IMR-90 (cell line): ENCODE results near the gene FDXR. TPM values are rescaled to one million over a fixed set of nuclear protein-coding genes. Genes with fewer than 3 reads are reported as not detected.

Experiments used
- ATAC-seq: fragments of 200-7000 bp; cut with Tn5 transposase; 2 replicates; pipeline ENCODE4 v1.9.1; 2020; ENCODE audit warnings: low read depth, mild to moderate bottlenecking, moderate library complexity
- BruUV-seq: library from RNA; stranded (reverse); fragments of 400-500 nt; replicated peaks from 2 replicates; lab custom pipeline; 2021; lab: Mats Ljungman, UMichigan
- CTCF ChIA-PET: fragments of 300-600 bp; formaldehyde crosslinking; extraction: SDS; loops from one replicate; lab custom pipeline; 2021; ENCODE audit warnings: antibody characterized with exemption; lab: Yijun Ruan, JAX
- POLR2A ChIA-PET: fragments of 300-600 bp; sonication (Branson Sonifier 250); formaldehyde crosslinking; loops from one replicate; lab custom pipeline; 2022; ENCODE audit warnings: antibody characterized with exemption; ENCODE audit not compliant: unreplicated experiment; lab: Charles Lee
- DNase-seq: peaks from one replicate; pipeline ENCODE4 v3.0.0; 2013
- H2AFZ ChIP-seq: replicated peaks from 2 replicates; pipeline ENCODE3; 2013; ENCODE audit warnings: low read length, mild to moderate bottlenecking; ENCODE audit not compliant: poor library complexity
- H2AK5ac ChIP-seq: 2 replicates; pipeline ENCODE4 v1.6.1; 2013; ENCODE audit warnings: low read depth, low read length, inconsistent platforms
- H2AK9ac ChIP-seq: replicated peaks from 2 replicates; pipeline ENCODE3; 2013; ENCODE audit warnings: mild to moderate bottlenecking, low read depth, low read length, moderate library complexity; ENCODE audit not compliant: poor library complexity
- H2BK120ac ChIP-seq: 2 replicates; pipeline ENCODE4 v1.6.1; 2013; ENCODE audit warnings: low read depth, low read length, inconsistent platforms
- H2BK15ac ChIP-seq: 3 replicates; pipeline ENCODE4 v1.6.1; 2013; ENCODE audit warnings: low read depth, low read length, inconsistent platforms
- H2BK20ac ChIP-seq: 2 replicates; pipeline ENCODE4 v1.6.1; 2013; ENCODE audit warnings: low read depth, mild to moderate bottlenecking, inconsistent platforms, low read length, moderate library complexity
- H2BK5ac ChIP-seq: 2 replicates; pipeline ENCODE4 v1.6.1; 2013; ENCODE audit warnings: mild to moderate bottlenecking, low read depth, low read length, inconsistent platforms; ENCODE audit not compliant: poor library complexity, severe bottlenecking
- H3K14ac ChIP-seq: replicated peaks from 2 replicates; pipeline ENCODE4 v1.6.1; 2013; ENCODE audit warnings: low read depth, low read length, inconsistent platforms
- H3K18ac ChIP-seq: 2 replicates; pipeline ENCODE4 v1.6.1; 2013; ENCODE audit warnings: low read depth, low read length, control low read depth
- H3K23ac ChIP-seq: 2 replicates; pipeline ENCODE4 v1.6.1; 2013; ENCODE audit warnings: low read depth, low read length, inconsistent platforms
- H3K27ac ChIP-seq: 2 replicates; pipeline ENCODE4 v1.5.1; 2013; ENCODE audit warnings: mild to moderate bottlenecking, control low read depth, low read length; ENCODE audit not compliant: insufficient read depth
- H3K27me3 ChIP-seq: 2 replicates; pipeline ENCODE4 v1.6.1; 2013; ENCODE audit warnings: low read length; ENCODE audit not compliant: control insufficient read depth, insufficient read depth
- H3K36me3 ChIP-seq: 2 replicates; pipeline ENCODE4 v1.6.1; 2013; ENCODE audit warnings: low read length, mixed read lengths; ENCODE audit not compliant: control insufficient read depth, insufficient read depth
- H3K4ac ChIP-seq: 2 replicates; pipeline ENCODE4 v1.6.1; 2013; ENCODE audit warnings: low read depth, low read length, inconsistent platforms
- H3K4me1 ChIP-seq: 2 replicates; pipeline ENCODE4 v1.6.1; 2013; ENCODE audit warnings: low read length, mixed read lengths; ENCODE audit not compliant: control insufficient read depth, insufficient read depth
- H3K4me2 ChIP-seq: 2 replicates; pipeline ENCODE4 v1.6.1; 2013; ENCODE audit warnings: low read depth, mild to moderate bottlenecking, control low read depth, low read length, moderate library complexity
- H3K4me3 ChIP-seq: 2 replicates; pipeline ENCODE4 v1.5.1; 2013; ENCODE audit warnings: low read depth, mild to moderate bottlenecking, control low read depth, low read length, moderate library complexity; ENCODE audit not compliant: insufficient read depth
- H3K56ac ChIP-seq: 2 replicates; pipeline ENCODE4 v1.6.1; 2013; ENCODE audit warnings: low read length, inconsistent platforms; ENCODE audit not compliant: insufficient read depth; ENCODE audit errors: extremely low read depth
- H3K79me1 ChIP-seq, 2 experiments: 2 replicates each; pipeline ENCODE4 v1.6.1; 2013; ENCODE audit warnings: low read length in 2 of 2, inconsistent platforms in 1 of 2, low read depth in 1 of 2
- H3K9ac ChIP-seq: 2 replicates; pipeline ENCODE4 v1.6.1; 2013; ENCODE audit warnings: low read depth, low read length, control low read depth
- H3K9me1 ChIP-seq: 2 replicates; pipeline ENCODE4 v1.6.1; 2013; ENCODE audit warnings: low read length, inconsistent platforms; ENCODE audit not compliant: insufficient read depth
- H3K9me3 ChIP-seq: 2 replicates; pipeline ENCODE4 v1.6.1; 2013; ENCODE audit warnings: low read length; ENCODE audit not compliant: control insufficient read depth, insufficient read depth
- H4K20me1 ChIP-seq: 2 replicates; pipeline ENCODE4 v1.6.1; 2013; ENCODE audit warnings: low read length, inconsistent platforms; ENCODE audit not compliant: insufficient read depth
- H4K5ac ChIP-seq: 2 replicates; pipeline ENCODE4 v1.6.1; 2013; ENCODE audit warnings: mild to moderate bottlenecking, low read depth, low read length, control low read depth
- H4K8ac ChIP-seq, 2 experiments: 2 replicates each; pipeline ENCODE4 v1.6.1; 2013; ENCODE audit warnings: low read depth in 2 of 2, low read length in 2 of 2, control low read depth in 1 of 2, inconsistent platforms in 1 of 2
- H4K91ac ChIP-seq: 2 replicates; pipeline ENCODE4 v1.6.1; 2013; ENCODE audit warnings: low read depth, low read length, inconsistent platforms; ENCODE audit not compliant: insufficient read depth
- CEBPB ChIP-seq: IDR thresholded peaks from 2 replicates; pipeline ENCODE4 v1.6.1; 2012; ENCODE audit warnings: low read depth, low read length, improper control_type of control experiment
- FOS ChIP-seq: fragments of 150-350 bp; IDR thresholded peaks from 2 replicates; pipeline ENCODE4 v1.6.1; 2016; ENCODE audit warnings: low read depth, low read length
- MAFK ChIP-seq: IDR thresholded peaks from 2 replicates; pipeline ENCODE4 v1.6.1; 2012; ENCODE audit warnings: low read depth, low read length, improper control_type of control experiment
- MXI1 ChIP-seq: IDR thresholded peaks from 2 replicates; pipeline ENCODE4 v1.6.1; 2012; ENCODE audit warnings: low read depth, mild to moderate bottlenecking, low read length, moderate library complexity, borderline replicate concordance
- NFE2L2 ChIP-seq: fragments of 150-350 bp; IDR thresholded peaks from 2 replicates; pipeline ENCODE4 v1.6.1; 2016; ENCODE audit warnings: low read depth, mild to moderate bottlenecking, low read length
- POLR2A ChIP-seq: IDR thresholded peaks from 2 replicates; pipeline ENCODE4 v1.6.1; 2012; ENCODE audit warnings: mild to moderate bottlenecking, low read depth, low read length
- RCOR1 ChIP-seq: IDR thresholded peaks from 2 replicates; pipeline ENCODE4 v1.6.1; 2012; ENCODE audit warnings: mild to moderate bottlenecking, low read length, improper control_type of control experiment; ENCODE audit not compliant: insufficient replicate concordance
- SMC3 ChIP-seq: fragments of 150-350 bp; IDR thresholded peaks from 2 replicates; pipeline ENCODE4 v1.6.1; 2016; ENCODE audit warnings: low read depth, mild to moderate bottlenecking, antibody characterized with exemption, low read length, moderate library complexity
- WGBS, 2 experiments: methylation state at CpG; one replicate each; pipeline versions ENCODE4 v1.1.5 to v1.1.7; 2013; ENCODE audit warnings: missing lambda C conversion rate in 2 of 2; ENCODE audit not compliant: insufficient read length in 1 of 2; ENCODE audit errors: extremely low coverage in 2 of 2; 5-methylcytosine and 5-hydroxymethylcytosine counted together
- dilution Hi-C: fragments of 300-500 bp; cut with HindIII; formaldehyde crosslinking; loops from one replicate; pipeline ENCODE4 v1.14.3; 2018; ENCODE audit warnings: low sequenced_read_pairs; ENCODE audit not compliant: unreplicated experiment
- in situ Hi-C: fragments of 300-500 bp; cut with MboI; formaldehyde crosslinking; loops from 3 replicates; pipeline ENCODE4 v1.14.3; 2019; ENCODE audit warnings: low sequenced_read_pairs, inconsistent platforms, mixed read lengths
- intact Hi-C: fragments of 100-400 bp; cut with micrococcal nuclease; formaldehyde crosslinking; loops from 2 replicates; pipeline ENCODE4 v1.10.0; 2022
- polyA plus RNA-seq, 3 experiments: library from polyadenylated mRNA; depleted of rRNA; stranded (reverse); fragments of >200 nt; gene quantifications; 2 replicates each; pipeline ENCODE4 v1.2.3, GENCODE V29; 2012; ENCODE audit warnings: low replicate concordance in 1 of 3
- total RNA-seq: library from RNA; depleted of rRNA; stranded (reverse); fragments of >200 nt; gene quantifications from 2 replicates; pipeline ENCODE4 v1.2.3, GENCODE V29; 2012
- TF ChIP-seq, protein P1 (sequence below): fragments of 150-350 bp; IDR thresholded peaks from 2 replicates; pipeline ENCODE4 v1.6.1; 2016; ENCODE audit warnings: low read depth, mild to moderate bottlenecking, low read length, moderate library complexity, borderline replicate concordance

FDXR gene
- total and polyA plus RNA-seq, 2 of the 4 experiments (the other 2 are of a cell fraction), result 12.4 to 18.6 TPM

DNA sequence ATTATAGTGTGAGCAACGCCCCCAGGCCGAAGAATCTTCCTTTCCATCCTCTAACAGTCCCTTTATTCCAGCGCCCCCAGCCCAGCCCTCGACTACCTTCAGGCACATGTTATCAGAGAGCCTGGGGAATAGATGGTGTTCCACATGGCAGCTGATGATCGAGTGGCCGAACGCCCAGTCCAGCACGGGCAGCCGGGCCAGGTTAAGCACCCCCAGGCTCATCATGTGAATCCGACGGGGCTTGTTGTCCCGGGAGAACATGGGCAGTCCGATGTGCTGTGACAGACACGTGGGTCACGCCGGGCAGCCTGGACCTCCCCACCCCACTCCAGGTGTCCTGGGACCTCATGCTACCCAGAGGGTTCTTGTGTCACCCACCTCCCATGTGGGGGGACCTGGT lies 6.5 kb upstream of the FDXR start:
- no peak overlapping the region for H2BK120ac ChIP-seq
- DNase-seq (no peak), ATAC-seq (no peak)
- H3K14ac ChIP-seq, result no peak overlapping the region
- H2AK9ac ChIP-seq, result no peak overlapping the region
- TF ChIP-seq RCOR1, result no peak
- TF ChIP-seq SMC3, result no peak
- no peak for TF ChIP-seq CEBPB
- no peak for TF ChIP-seq NFE2L2
- TF ChIP-seq, protein P1, sequence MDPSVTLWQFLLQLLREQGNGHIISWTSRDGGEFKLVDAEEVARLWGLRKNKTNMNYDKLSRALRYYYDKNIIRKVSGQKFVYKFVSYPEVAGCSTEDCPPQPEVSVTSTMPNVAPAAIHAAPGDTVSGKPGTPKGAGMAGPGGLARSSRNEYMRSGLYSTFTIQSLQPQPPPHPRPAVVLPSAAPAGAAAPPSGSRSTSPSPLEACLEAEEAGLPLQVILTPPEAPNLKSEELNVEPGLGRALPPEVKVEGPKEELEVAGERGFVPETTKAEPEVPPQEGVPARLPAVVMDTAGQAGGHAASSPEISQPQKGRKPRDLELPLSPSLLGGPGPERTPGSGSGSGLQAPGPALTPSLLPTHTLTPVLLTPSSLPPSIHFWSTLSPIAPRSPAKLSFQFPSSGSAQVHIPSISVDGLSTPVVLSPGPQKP, result no peak
- no peak for TF ChIP-seq MXI1
- no peak for TF ChIP-seq POLR2A
- no peak for TF ChIP-seq MAFK
- no peak for TF ChIP-seq FOS
- H2BK20ac ChIP-seq, result no peak overlapping the region
- H3K27ac ChIP-seq, result no peak overlapping the region
- ChIA-PET POLR2A (no interaction called here), CTCF (no interaction called here)
- no peaks in the 10 kb centered on the region for H3K4me1 ChIP-seq
- H3K27me3 ChIP-seq, result peaks cover 43% of the 10 kb centered on the region
- H3K4me3 ChIP-seq, result no peak overlapping the region
- no peak overlapping the region for H3K4me2 ChIP-seq
- in situ Hi-C loops, result no loop called here
- no peaks in the 10 kb centered on the region for H4K20me1 ChIP-seq
- H3K9me3 ChIP-seq, result no peaks in the 10 kb centered on the region
- no peaks in the 10 kb centered on the region for H3K36me3 ChIP-seq
- intact Hi-C loops, result no loop called here
- no peak overlapping the region for H4K8ac ChIP-seq
- H3K9me1 ChIP-seq, result no peaks in the 10 kb centered on the region
- H3K4ac ChIP-seq, result no peak overlapping the region
- WGBS, 2 experiments, result 94% methylated on average over 3 of the region's 16 CpGs; no CpG with 5 or more reads in 1 of the 2 experiments
- no peak overlapping the region for H3K9ac ChIP-seq
- BruUV-seq, result no TSS peak
- H2AK5ac ChIP-seq, result no peak overlapping the region
- no peak overlapping the region for H2BK5ac ChIP-seq
- no peak overlapping the region for H2AFZ ChIP-seq
- no peak overlapping the region for H3K56ac ChIP-seq
- H4K91ac ChIP-seq, result no peak overlapping the region
- H3K23ac ChIP-seq, result no peak overlapping the region
- no peak overlapping the region for H3K18ac ChIP-seq
- H4K5ac ChIP-seq, result no peak overlapping the region
- no peaks in the 10 kb centered on the region for H3K79me1 ChIP-seq
- dilution Hi-C loops, result no loop called here
- no peak overlapping the region for H2BK15ac ChIP-seq
